GM12873 (cell line): ENCODE measurements around the gene IPO8.

Source experiments
- TF ChIP-seq, protein P1 (sequence below): IDR thresholded peaks from 2 replicates; pipeline ENCODE4 v1.5.1; 2012; ENCODE audit warnings: low read depth, mild to moderate bottlenecking, moderate library complexity, low read length, control low read depth; ENCODE audit not compliant: insufficient read depth; ENCODE audit errors: missing control alignments

The IPO8 gene

DNA sequence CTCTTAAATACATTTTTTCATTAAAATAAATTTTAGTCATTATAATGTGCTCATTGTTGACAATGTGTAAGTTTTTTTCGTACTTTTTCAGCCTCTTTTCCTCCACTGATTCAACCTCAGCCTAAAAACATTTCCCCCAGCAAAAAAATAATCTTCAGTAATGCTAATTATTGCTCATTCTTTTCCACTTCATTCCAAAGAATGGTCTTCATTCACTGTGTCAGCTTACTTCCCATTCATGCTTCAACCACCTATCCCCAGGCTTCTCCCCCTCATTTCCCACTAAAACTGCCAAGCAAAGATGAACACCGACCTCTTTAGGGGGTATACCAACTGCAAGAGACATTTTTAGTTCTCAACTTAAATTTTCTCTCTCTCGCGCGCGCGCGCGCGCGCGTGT lies 2.7 kb upstream of the IPO8 start:
- TF ChIP-seq, protein P1, sequence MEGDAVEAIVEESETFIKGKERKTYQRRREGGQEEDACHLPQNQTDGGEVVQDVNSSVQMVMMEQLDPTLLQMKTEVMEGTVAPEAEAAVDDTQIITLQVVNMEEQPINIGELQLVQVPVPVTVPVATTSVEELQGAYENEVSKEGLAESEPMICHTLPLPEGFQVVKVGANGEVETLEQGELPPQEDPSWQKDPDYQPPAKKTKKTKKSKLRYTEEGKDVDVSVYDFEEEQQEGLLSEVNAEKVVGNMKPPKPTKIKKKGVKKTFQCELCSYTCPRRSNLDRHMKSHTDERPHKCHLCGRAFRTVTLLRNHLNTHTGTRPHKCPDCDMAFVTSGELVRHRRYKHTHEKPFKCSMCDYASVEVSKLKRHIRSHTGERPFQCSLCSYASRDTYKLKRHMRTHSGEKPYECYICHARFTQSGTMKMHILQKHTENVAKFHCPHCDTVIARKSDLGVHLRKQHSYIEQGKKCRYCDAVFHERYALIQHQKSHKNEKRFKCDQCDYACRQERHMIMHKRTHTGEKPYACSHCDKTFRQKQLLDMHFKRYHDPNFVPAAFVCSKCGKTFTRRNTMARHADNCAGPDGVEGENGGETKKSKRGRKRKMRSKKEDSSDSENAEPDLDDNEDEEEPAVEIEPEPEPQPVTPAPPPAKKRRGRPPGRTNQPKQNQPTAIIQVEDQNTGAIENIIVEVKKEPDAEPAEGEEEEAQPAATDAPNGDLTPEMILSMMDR = no peak

DNA sequence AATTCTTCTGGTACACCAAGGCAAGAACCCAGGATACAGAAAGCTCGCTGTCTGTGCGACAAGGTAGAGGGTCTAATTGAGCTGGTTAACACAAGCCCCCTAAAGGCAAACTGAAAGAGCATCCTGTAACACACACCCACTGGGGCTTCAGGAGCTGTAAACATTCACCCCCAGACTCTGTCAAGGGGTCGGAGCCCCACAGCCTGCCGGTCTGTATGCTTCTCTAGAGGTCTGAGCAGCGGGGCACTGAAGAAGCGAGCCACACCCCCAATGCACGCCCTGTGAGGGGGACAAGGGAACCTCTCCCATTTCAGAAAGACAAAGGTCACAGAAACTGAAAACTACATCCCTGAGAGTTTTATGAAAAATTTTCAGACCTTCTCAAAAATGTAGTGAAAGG lies 1.3 kb upstream of the IPO8 start:
- TF ChIP-seq, protein P1 = no peak

DNA sequence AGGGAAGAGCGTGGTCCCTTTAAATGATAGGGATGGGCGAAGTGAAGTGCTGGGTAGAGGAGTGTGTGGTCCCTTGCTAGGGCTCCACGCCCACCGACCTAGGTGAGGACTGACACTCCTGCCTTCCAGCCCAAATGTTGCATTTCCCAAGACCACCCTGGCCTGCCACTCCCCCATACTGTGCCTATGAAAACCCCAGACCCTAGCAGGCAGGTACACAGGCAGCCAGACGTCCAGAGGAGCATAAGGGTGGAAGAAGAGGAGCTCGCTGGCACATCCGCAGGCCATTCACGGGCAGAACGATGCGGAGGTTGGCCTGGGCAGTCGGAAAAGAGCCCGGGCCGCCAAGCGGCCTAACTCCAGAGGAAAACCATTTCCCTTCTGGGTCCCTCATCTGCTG lies 817 bp upstream of the IPO8 start:
- TF ChIP-seq, protein P1 = no peak

DNA sequence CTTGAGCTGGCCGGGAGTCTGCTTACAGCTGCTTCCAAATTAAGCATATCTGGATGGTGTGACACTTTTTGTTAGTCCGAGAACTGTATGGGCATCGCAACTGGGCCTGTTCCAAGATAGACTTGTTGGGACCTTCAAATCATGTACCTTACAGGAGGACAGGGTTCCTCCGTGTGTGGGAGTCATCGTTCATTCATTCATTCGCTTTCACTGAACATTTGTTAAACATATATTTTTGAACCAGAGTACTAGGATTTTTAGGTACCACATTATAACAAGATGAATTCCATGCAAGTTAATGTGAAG lies 387 bp upstream of the IPO8 start:
- TF ChIP-seq, protein P1 = no peak

DNA sequence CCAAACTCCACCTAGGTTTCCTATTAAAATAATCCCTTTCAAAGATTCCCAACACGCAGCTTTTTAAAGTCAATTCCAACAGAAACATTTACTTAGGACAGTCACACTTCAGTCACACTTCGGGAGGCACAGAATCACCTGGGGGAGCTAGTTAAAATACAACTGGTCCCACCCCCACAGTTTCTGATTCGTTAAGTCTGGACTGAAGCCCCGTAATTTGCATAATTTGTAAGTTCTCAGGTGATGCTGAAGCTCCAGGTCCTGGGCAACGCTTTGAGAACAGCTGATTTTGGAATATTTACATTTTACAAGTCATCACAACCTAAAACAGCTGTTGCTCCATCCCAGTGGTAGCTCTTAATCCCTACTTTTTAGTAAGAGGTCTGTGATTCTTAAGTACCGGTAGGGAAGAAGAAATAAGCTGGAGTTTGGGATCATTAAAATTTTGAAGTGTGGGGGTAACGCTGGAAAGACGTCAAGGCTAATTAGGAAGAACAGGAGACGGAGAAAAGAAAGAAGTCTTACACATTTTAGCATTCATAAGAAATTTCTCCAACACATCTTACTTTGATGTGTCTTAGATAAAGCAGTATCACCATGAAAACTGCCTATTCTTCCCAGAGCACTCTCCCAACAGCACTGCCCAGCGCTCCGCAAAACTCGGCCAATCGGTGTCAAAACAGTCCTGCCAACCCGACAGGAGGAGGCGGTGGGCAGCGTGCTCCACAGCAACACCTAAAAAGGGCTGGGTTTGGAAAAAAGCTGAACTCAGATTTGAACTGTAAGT lies 1.1 kb downstream of the IPO8 start:
- TF ChIP-seq, protein P1 = no peak

DNA sequence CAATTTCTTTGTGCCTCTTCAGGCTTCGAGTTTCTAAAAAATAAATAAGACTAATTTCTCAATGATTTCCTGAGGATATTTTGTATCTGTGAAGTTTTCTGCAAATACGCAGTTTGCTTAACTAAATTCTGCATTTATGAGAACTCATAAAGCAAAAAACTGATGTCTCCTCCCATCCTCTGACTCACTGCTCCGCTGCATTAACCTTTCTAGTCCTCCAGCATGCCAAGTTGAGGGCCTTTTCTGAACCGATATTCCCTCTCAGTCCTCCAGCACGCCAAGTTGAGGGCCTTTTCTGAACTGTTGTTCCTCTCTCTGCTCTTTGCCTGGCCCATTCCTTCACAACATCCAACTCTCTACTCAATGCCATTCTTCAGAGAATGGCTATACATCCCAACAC lies 3.2 kb downstream of the IPO8 start:
- TF ChIP-seq, protein P1 = no peak

DNA sequence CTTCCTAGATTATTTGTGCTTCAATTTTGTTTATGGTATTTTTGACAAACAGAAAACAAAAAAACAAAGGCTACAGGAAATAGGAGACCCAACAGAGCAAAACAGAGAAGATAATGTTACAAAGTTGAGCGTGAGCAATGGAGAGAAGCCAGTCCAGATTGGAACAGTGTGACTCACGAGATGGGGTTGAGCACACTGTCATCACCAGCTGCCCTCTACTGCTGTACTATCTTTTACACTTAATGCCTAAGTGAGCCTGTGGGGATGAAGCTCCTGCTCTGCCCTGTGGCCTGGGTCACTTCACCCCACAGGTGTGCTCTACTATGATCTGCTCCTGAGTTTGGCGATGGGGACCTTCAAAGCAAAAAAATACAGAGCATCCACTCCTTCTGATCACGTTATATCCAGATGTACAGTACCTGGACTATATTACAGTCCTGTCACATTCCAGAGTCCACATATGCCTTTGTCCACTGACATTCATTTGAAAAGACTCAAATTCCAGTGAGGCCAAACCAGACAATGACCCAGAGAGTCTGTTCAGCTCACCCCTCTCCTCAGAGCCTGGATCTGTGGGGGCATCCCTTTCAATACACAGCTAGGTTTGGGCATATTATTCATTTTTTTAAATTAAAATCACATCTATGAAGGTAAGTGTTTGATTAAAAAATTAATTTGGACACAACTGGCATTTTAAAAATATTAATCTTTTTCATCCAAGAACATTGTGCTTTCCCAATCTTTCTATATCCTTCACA lies 4.4 kb downstream of the IPO8 start:
- TF ChIP-seq, protein P1 = no peak
